MCF 10A (cell line): ENCODE data around the gene HSPB2. TPM values are rescaled to one million over a fixed set of nuclear protein-coding genes. Genes with fewer than 3 reads are reported as not detected.
A peak's percentile ranks its signal among the peaks of the same experiment; 100 is the strongest.
"Not testable (repeated sequence)": the region's sequence is repeated elsewhere in the genome, so short reads cannot be mapped to it uniquely, and the experiment has no call there.

Source experiments
- BruUV-seq: library from RNA; stranded (reverse); fragments of 400-500 nt; replicated peaks from 2 replicates; lab custom pipeline; 2021; lab: Mats Ljungman, UMichigan
- CTCF ChIA-PET: fragments of 300-600 bp; sonication (Branson Sonifier 250); formaldehyde crosslinking; extraction: SDS; loops from one replicate; lab custom pipeline; 2021; ENCODE audit warnings: antibody characterized with exemption, inconsistent platforms; lab: Yijun Ruan, JAX
- POLR2A ChIA-PET: fragments of 300-600, 350-650 bp; sonication (Branson Sonifier 250); formaldehyde crosslinking; extraction: SDS; loops from one replicate; lab custom pipeline; 2020; ENCODE audit warnings: antibody characterized with exemption, inconsistent platforms; lab: Yijun Ruan, JAX
- DNase-seq: peaks from one replicate; pipeline ENCODE4 v3.0.0-alpha.2; 2018; ENCODE audit not compliant: unreplicated experiment
- H3K27ac Mint-ChIP-seq: one replicate; pipeline ENCODE4 v1.8.0; 2022; ENCODE audit warnings: mild to moderate bottlenecking, low read depth, mixed read lengths; ENCODE audit not compliant: unreplicated experiment
- H3K27me3 Mint-ChIP-seq: one replicate; pipeline ENCODE4 v1.8.0; 2022; ENCODE audit warnings: mixed read lengths; ENCODE audit not compliant: insufficient read depth, unreplicated experiment
- H3K36me3 Mint-ChIP-seq: one replicate; pipeline ENCODE4 v1.8.0; 2022; ENCODE audit warnings: mild to moderate bottlenecking, moderate library complexity, mixed read lengths; ENCODE audit not compliant: insufficient read depth, unreplicated experiment
- H3K4me1 Mint-ChIP-seq: one replicate; pipeline ENCODE4 v1.8.0; 2022; ENCODE audit warnings: mixed read lengths; ENCODE audit not compliant: insufficient read depth, unreplicated experiment
- H3K4me3 Mint-ChIP-seq: one replicate; pipeline ENCODE4 v1.8.0; 2022; ENCODE audit warnings: mild to moderate bottlenecking, moderate library complexity, mixed read lengths; ENCODE audit not compliant: unreplicated experiment
- H3K9me3 Mint-ChIP-seq: one replicate; pipeline ENCODE4 v1.8.0; 2022; ENCODE audit warnings: mixed read lengths; ENCODE audit not compliant: unreplicated experiment
- intact Hi-C: fragments of 100-400 bp; cut with micrococcal nuclease; formaldehyde crosslinking; loops from 2 replicates; pipeline ENCODE4 v1.14.1; 2022
- total RNA-seq: library from RNA; stranded (reverse); gene quantifications from 2 replicates; pipeline ENCODE4 v1.2.3, GENCODE V29; 2022
- TF ChIP-seq, protein P1 (sequence below): fragments of 200-600 bp; IDR thresholded peaks from one replicate; pipeline ENCODE4 v1.8.0; 2022; ENCODE audit warnings: antibody characterized with exemption, mild to moderate bottlenecking; ENCODE audit not compliant: unreplicated experiment

HSPB2 gene
- total RNA-seq, 1 experiment from 2014 or later = 0.23 TPM

DNA sequence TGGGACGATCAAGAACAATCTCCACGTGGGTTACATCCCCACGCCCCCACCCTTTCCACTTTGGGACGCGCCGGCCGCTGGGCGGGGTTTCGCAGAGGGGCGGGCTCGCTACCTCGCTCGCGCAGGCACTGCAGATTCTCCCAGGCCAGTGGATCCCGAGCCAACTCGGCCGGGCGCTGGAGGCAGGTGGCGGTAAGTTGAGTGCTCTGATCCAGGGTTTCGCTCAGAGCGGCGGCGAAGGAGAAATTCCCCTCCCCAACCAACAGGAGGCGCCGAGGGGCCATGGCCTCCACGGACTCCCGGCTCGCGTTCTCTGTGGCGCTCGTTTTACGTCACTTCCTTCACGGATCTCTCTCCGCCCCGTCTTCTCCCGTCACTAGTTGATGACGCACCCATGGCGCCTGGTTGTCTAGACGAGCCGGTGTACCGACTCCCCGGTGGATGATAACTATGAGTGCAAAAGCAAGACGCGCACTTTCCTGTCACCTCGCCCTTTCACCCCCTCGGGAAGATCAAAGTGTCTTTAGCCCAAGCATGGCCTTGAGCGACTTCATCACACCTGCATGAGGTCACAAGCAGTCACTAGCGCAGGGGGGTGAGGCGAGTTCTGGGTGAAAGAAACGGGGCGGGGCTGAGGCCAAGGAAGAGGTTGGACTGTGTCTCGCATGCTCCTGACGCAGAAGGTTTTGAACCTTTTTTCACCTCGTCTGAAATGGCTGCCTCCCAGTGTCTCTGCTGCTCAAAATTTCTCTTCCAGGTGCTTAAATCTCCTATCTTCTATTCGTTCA lies 33.5 kb upstream of the HSPB2 start, which contains the start of the genes CFAP68 and FDXACB1:
Gene CFAP68 (plus strand): TSS at position 693 of the 788 bp plus-strand sequence. CDS start 20 bp downstream, at position 713.
Gene FDXACB1 (minus strand): TSS at position 317 of the 788 bp plus-strand sequence. CDS start 33 bp downstream, at position 284.
- H3K9me3 Mint-ChIP-seq = no peaks in the 10 kb centered on the region
- TF ChIP-seq, protein P1, sequence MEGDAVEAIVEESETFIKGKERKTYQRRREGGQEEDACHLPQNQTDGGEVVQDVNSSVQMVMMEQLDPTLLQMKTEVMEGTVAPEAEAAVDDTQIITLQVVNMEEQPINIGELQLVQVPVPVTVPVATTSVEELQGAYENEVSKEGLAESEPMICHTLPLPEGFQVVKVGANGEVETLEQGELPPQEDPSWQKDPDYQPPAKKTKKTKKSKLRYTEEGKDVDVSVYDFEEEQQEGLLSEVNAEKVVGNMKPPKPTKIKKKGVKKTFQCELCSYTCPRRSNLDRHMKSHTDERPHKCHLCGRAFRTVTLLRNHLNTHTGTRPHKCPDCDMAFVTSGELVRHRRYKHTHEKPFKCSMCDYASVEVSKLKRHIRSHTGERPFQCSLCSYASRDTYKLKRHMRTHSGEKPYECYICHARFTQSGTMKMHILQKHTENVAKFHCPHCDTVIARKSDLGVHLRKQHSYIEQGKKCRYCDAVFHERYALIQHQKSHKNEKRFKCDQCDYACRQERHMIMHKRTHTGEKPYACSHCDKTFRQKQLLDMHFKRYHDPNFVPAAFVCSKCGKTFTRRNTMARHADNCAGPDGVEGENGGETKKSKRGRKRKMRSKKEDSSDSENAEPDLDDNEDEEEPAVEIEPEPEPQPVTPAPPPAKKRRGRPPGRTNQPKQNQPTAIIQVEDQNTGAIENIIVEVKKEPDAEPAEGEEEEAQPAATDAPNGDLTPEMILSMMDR = peak; percentile 94
- intact Hi-C loops = loop anchor here (1.0 to 10.0 kb wide), 9 partner anchors 40 to 286 kb away; partner anchors contain the start of genes C11orf52, DLAT, IL18 and NKAPD1
- no TSS peak for BruUV-seq
- no peaks in the 10 kb centered on the region for H3K27me3 Mint-ChIP-seq
- ChIA-PET POLR2A (interaction anchor here (0.8 to 5.0 kb wide), 20 partner anchors 8 to 208 kb away, joined by 3 to 41 read pairs (median 8); partner anchors contain the start of genes ALG9, C11orf52, CRYAB and DIXDC1), CTCF (interaction anchor here (0.6 to 5.1 kb wide), 19 partner anchors 10 to 198 kb away, joined by 3 to 43 read pairs (median 5); partner anchors contain the start of gene DIXDC1)
- H3K36me3 Mint-ChIP-seq = peaks cover 30% of the 10 kb centered on the region
- H3K4me1 Mint-ChIP-seq = peaks cover 6% of the 10 kb centered on the region
- peak; percentile 98 for DNase-seq
- peak within 1 kb of the TSS; percentile 97 for H3K27ac Mint-ChIP-seq
- peak within 1 kb of the TSS; percentile 95 for H3K4me3 Mint-ChIP-seq

DNA sequence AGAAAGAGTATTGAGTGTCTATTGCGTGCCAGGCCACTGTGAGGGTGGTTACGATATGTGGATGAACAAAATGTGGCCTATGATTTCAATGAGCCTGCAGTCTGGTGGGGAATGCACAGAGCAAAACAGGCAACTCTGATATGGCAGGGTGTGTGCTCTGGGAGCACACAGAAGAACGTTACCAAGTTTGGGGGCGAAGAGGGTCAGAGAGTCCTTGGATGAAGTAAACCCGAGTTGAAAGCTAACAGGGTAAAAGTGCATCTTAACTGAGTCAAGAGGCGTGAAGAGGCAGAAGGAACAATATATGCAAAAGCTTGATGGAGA lies 32.9 kb upstream of the HSPB2 start:
- BruUV-seq = TSS peak; percentile 87

DNA sequence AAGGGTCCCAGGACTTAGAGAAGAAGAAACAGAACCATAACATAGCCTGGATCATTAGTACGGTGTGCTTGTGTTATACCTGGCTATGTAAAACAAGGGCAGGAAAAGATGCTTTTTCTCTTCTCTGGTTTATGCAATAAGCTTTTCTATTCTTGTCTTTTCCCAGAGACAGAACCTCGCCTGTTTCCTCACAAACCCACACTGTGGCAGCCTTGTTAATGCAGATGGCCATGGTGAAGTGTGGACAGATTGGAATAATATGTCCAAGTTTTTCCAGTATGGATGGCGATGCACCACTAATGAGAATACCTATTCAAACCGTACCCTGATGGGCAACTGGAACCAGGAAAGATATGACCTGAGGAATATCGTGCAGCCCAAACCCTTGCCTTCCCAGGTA lies 30.3 kb upstream of the HSPB2 start:
- intact Hi-C loops = no loop called here
- DNase-seq = no peak
- BruUV-seq = no TSS peak
- Mint-ChIP-seq H3K9me3 (no peaks in the 10 kb centered on the region), H3K4me1 (peaks cover 6% of the 10 kb centered on the region), H3K27me3 (no peaks in the 10 kb centered on the region), H3K27ac (no peak overlapping the region), H3K4me3 (no peak overlapping the region), H3K36me3 (peaks cover 37% of the 10 kb centered on the region)
- ChIA-PET POLR2A (interaction anchor here (0.7 to 5.0 kb wide), 4 partner anchors 30 to 96 kb away, joined by 3 to 41 read pairs (median 12); partner anchors contain the start of genes C11orf52, CRYAB and HSPB2), CTCF (interaction anchor here (1.0 to 5.1 kb wide), 5 partner anchors 20 to 99 kb away, joined by 3 to 22 read pairs (median 3); no protein-coding TSS in a partner anchor)
- TF ChIP-seq, protein P1 = no peak

More for the DNA sequence above, 32.9 kb upstream of the HSPB2 start:
- intact Hi-C loops = loop anchor here (1.0 to 10.0 kb wide), 9 partner anchors 39 to 285 kb away; partner anchors contain the start of genes C11orf52, DLAT, IL18 and NKAPD1
- POLR2A ChIA-PET = interaction anchor here (0.7 to 5.0 kb wide), 14 partner anchors 9 to 146 kb away, joined by 3 to 41 read pairs (median 6); partner anchors contain the start of genes ALG9, C11orf52, CRYAB and DLAT
- Mint-ChIP-seq H3K4me3 (peak overlapping the region; percentile 95), H3K36me3 (peaks cover 36% of the 10 kb centered on the region), H3K27ac (peak overlapping the region; percentile 97), H3K27me3 (no peaks in the 10 kb centered on the region), H3K4me1 (peaks cover 6% of the 10 kb centered on the region), H3K9me3 (no peaks in the 10 kb centered on the region)
- TF ChIP-seq, protein P1 = no peak
- CTCF ChIA-PET = interaction anchor here (0.8 to 5.1 kb wide), 5 partner anchors 9 to 102 kb away, joined by 3 to 22 read pairs (median 5); partner anchors contain the start of gene ALG9
- DNase-seq = no peak

- CTCF ChIA-PET = interaction anchor here (0.5 to 1.5 kb wide), 3 partner anchors 34 to 97 kb away, joined by 3 to 6 read pairs (median 6); partner anchors contain the start of gene C11orf52
- H3K9me3 Mint-ChIP-seq, H3K27me3 Mint-ChIP-seq, BruUV-seq, DNase-seq, H3K4me1 Mint-ChIP-seq, H3K4me3 Mint-ChIP-seq, intact Hi-C loops: not testable (repeated sequence)
- POLR2A ChIA-PET = interaction anchor here (2.0 to 3.2 kb wide), 2 partner anchors 14 to 25 kb away, joined by 7 to 18 read pairs; partner anchors contain the start of genes ALG9 and CRYAB
- Mint-ChIP-seq H3K36me3 (peaks cover 43% of the 10 kb centered on the region), H3K27ac (peak overlapping the region; percentile 8)
Measured at GRCh38 chr11:111885053-111885452, 27.5 kb upstream of the HSPB2 start.
